Transverse colon (tissue), 4 donors: Measurements from ENCODE around the gene MED12L.

ENCODE experiments used
- CTCF ChIP-seq, 5 experiments: fragments of 200-600 bp in 3 of 5; fragments of 450-650 bp in 2 of 5; sonication (generic) in 3 of 5; IDR thresholded peaks; 1 replicate in 2 of 5; 2 replicates in 3 of 5; pipeline ENCODE4 v1.5.1; 2016 to 2017; ENCODE audit warnings: antibody characterized with exemption in 5 of 5, inconsistent platforms in 3 of 5, mild to moderate bottlenecking in 2 of 5, moderate library complexity in 1 of 5
- EP300 ChIP-seq: sonication (generic); formaldehyde crosslinking; IDR thresholded peaks from one replicate; pipeline ENCODE4 v1.6.1; 2017; ENCODE audit warnings: antibody characterized with exemption, low read depth
- POLR2A ChIP-seq: fragments of 450-650 bp; IDR thresholded peaks from one replicate; pipeline ENCODE4 v1.6.1; 2016; ENCODE audit warnings: antibody characterized with exemption, mild to moderate bottlenecking, moderate library complexity
- POLR2AphosphoS5 ChIP-seq, 3 donors: sonication (generic); formaldehyde crosslinking; IDR thresholded peaks; one replicate each; pipeline ENCODE4 v1.6.1; 2016; ENCODE audit warnings: antibody characterized with exemption in 3 of 3

- TF ChIP-seq CTCF (IDR thresholded peaks at IDR 0.05), result no peak
- no peak for TF ChIP-seq POLR2AphosphoS5 (IDR thresholded peaks at IDR 0.05)
- no peak for TF ChIP-seq POLR2A
- TF ChIP-seq EP300, result no peak
Measured at GRCh38 chr3:151351219-151351618, 265.8 kb downstream of the MED12L start.
